Lower leg skin (tissue), 3 donors: Measurements from ENCODE around the gene COMMD6.

Experiments used
- POLR2A ChIP-seq, 2 donors: fragments of 450-650 bp; IDR thresholded peaks; one replicate each; pipeline ENCODE4 v1.6.1; 2016 to 2017; ENCODE audit warnings: antibody characterized with exemption in 2 of 2, mild to moderate bottlenecking in 1 of 2, moderate library complexity in 1 of 2
- TF ChIP-seq, protein P1 (sequence below), 3 donors: fragments of 450-650 bp; IDR thresholded peaks; one replicate each; pipeline ENCODE4 v1.5.1; 2016; ENCODE audit warnings: antibody characterized with exemption in 3 of 3, mild to moderate bottlenecking in 3 of 3, moderate library complexity in 2 of 3

DNA sequence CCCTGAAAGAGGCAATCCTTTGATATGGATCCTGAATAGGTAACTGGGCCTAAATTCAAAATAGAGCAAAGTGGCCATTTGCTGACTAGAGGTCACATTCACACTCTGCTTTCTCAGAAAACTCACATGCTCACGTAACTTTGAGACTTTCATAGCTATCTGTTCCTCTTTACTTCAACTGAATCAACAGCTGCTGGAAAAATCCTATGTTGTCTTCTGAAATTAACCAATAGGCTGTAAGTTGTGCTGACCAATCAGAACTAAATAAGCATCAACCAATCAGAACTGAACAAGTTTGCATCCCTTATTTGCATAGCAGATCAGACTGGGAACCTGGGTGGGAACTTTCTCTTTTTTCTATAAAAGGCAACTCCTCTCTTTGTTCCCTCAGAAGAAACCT lies 31.6 kb downstream of the COMMD6 start:
- TF ChIP-seq, protein P1, sequence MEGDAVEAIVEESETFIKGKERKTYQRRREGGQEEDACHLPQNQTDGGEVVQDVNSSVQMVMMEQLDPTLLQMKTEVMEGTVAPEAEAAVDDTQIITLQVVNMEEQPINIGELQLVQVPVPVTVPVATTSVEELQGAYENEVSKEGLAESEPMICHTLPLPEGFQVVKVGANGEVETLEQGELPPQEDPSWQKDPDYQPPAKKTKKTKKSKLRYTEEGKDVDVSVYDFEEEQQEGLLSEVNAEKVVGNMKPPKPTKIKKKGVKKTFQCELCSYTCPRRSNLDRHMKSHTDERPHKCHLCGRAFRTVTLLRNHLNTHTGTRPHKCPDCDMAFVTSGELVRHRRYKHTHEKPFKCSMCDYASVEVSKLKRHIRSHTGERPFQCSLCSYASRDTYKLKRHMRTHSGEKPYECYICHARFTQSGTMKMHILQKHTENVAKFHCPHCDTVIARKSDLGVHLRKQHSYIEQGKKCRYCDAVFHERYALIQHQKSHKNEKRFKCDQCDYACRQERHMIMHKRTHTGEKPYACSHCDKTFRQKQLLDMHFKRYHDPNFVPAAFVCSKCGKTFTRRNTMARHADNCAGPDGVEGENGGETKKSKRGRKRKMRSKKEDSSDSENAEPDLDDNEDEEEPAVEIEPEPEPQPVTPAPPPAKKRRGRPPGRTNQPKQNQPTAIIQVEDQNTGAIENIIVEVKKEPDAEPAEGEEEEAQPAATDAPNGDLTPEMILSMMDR (IDR thresholded peaks at IDR 0.05), result no peak
- no peak for TF ChIP-seq POLR2A (IDR thresholded peaks at IDR 0.05)
